Ishikawa (cell line): Measurements from ENCODE around the gene TBC1D1.

Experiments
- CEBPB ChIP-seq: IDR thresholded peaks from 2 replicates; pipeline ENCODE4 v1.6.1; 2012
- CREB1 ChIP-seq: IDR thresholded peaks from 2 replicates; pipeline ENCODE4 v1.6.1; 2012; ENCODE audit warnings: low read depth
- EGR1 ChIP-seq: IDR thresholded peaks from 2 replicates; pipeline ENCODE4 v1.6.1; 2012
- EP300 ChIP-seq: IDR thresholded peaks from 2 replicates; pipeline ENCODE4 v1.6.1; 2012; ENCODE audit warnings: borderline replicate concordance
- FOXM1 ChIP-seq: IDR thresholded peaks from 2 replicates; pipeline ENCODE4 v1.6.1; 2012; ENCODE audit warnings: low read depth, borderline replicate concordance
- MAX ChIP-seq: IDR thresholded peaks from 2 replicates; pipeline ENCODE4 v1.6.1; 2012
- RAD21 ChIP-seq: IDR thresholded peaks from 2 replicates; pipeline ENCODE4 v1.6.1; 2012; ENCODE audit warnings: low read depth
- REST ChIP-seq: IDR thresholded peaks from 2 replicates; pipeline ENCODE4 v1.6.1; 2012; ENCODE audit warnings: low read depth, mild to moderate bottlenecking
- TCF12 ChIP-seq: IDR thresholded peaks from 2 replicates; pipeline ENCODE4 v1.6.1; 2012; ENCODE audit warnings: low read depth
- TEAD4 ChIP-seq: IDR thresholded peaks from 2 replicates; pipeline ENCODE4 v1.6.1; 2012
- YY1 ChIP-seq: IDR thresholded peaks from 2 replicates; pipeline ENCODE4 v1.6.1; 2012; ENCODE audit warnings: low read depth
- ZBTB7A ChIP-seq: IDR thresholded peaks from 2 replicates; pipeline ENCODE4 v1.6.1; 2012; ENCODE audit warnings: low read depth
- TF ChIP-seq, protein P1 (sequence below): IDR thresholded peaks from 2 replicates; pipeline ENCODE4 v1.6.1; 2012

TBC1D1 gene

DNA sequence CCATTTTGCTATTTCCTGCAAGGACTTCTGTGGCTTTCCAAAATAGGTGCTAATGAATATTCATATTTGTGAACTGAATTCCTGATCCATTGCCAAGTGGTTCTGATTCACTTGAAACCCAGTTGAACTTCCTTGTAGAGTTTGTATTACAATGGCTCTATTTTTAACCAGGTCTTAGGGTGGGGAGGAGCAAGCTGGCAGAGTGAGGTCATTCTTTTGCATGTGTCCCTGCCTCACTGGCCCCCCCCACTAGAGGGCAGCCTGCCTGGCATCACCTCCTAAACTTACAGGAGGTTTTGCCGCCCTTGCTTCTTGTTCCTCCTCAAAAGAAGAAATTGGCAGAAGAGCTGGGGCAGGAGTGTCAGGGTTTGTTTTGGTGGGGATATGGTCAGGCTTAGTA, 79.8 kb downstream of the TBC1D1 start:
- peak; percentile 52; the same call in 1 of the 2 replicates for TF ChIP-seq MAX
- no peak for TF ChIP-seq REST
- no peak for TF ChIP-seq EGR1
- peak; percentile 31; the same call in 1 of the 2 replicates for TF ChIP-seq RAD21

DNA sequence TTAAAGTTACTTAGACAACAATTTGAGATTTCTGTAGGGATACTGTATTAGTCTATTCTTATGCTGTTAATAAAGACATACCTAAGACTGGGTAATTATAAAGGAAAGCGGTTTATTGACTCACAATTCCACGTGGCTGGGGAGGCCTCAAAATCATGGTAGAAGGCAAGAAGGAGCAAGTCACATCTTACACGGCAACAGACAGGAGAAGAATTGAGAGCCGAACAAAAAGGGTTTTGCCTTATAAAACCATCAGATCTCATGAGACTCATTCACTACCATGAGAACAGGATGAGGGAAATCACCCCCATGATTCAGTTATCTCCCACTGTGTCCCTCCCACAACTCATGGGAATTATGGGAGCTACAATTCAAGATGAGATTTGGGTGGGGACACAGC, 80.3 kb downstream of the TBC1D1 start:
- no peak for TF ChIP-seq ZBTB7A
- no peak for TF ChIP-seq YY1
- no peak for TF ChIP-seq FOXM1
- no peak for TF ChIP-seq MAX
- no peak for TF ChIP-seq EP300
- TF ChIP-seq CREB1, result no peak

DNA sequence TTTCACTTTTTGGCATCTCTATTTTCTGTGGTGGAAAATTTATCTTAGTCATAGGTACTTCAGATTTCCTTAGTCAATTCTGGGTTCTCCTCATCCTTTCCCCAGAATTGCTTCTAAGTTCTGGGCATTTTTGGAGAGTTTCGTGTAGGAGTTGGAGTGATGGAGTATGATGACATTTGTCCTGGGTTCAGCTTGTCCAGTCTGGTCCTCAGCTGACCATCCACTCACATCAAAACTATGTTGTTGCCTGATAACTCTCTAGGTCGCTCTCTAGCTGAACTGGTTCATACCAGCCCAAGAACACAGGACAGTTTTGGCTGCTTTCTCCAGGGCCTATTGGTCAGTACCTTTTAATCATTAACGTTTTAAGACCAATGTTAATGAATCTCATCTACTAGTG, 82.6 kb downstream of the TBC1D1 start:
- TF ChIP-seq CREB1 (no peak), YY1 (no peak)

DNA sequence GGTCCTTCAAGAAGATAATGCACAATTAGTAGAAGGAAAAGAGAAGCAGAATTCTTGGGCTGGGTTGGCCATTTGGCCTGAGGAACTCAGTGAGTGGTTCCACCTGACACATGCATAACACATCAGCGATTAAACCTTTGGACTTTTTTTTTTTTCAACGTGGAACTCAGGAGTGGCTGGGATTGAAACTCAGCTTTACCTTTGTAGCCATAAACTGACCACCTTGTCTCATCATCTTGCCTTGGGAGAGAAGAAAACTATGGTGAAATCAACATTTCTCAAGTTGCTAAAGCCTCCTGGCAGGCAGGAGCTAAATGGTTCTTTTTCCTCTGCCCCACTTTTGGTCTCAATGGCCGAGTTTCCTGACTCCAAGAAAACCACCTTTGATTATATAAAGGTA, 85.6 kb downstream of the TBC1D1 start:
- TF ChIP-seq TEAD4 (no peak), MAX (0 out of 2 replicates have a peak, but pooled peaks have one; percentile 2), CEBPB (no peak), CREB1 (no peak), ZBTB7A (no peak)

DNA sequence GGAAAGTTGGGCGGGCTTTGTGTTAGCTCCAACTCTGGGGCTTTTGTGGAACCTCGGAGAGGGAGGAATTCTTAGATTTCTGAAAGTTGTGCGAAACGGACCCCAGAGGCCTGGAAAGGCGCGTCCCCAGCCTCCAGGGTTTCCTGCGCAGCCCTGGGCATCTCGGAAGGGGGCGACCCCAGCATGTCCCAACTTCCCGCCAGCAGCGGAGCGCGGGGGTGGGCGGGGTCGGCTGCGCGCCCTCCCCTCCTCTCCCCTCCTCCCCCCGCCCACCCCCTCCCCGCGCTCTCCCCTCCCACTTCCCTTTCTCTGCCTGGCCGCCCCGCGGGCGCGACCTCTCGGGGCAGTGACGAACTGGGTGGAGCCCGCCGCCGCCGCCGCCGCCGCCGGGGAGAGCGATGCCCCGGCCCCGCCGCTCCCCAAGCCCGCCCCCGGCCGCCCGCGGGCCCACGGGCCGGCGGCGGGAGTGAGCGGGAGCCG, 86.1 kb downstream of the TBC1D1 start:
- TF ChIP-seq, protein P1, sequence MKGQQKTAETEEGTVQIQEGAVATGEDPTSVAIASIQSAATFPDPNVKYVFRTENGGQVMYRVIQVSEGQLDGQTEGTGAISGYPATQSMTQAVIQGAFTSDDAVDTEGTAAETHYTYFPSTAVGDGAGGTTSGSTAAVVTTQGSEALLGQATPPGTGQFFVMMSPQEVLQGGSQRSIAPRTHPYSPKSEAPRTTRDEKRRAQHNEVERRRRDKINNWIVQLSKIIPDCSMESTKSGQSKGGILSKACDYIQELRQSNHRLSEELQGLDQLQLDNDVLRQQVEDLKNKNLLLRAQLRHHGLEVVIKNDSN, result no peak
- TF ChIP-seq RAD21, result no peak; the same call in 1 of the 2 replicates
- TF ChIP-seq ZBTB7A, result no peak
- TF ChIP-seq TEAD4, result 0 out of 2 replicates have a peak, but pooled peaks have one; percentile 7
- no peak for TF ChIP-seq REST
- no peak for TF ChIP-seq FOXM1
- peak; percentile 23; the same call in 1 of the 2 replicates for TF ChIP-seq MAX
- TF ChIP-seq EP300, result no peak
- TF ChIP-seq EGR1, result no peak

DNA sequence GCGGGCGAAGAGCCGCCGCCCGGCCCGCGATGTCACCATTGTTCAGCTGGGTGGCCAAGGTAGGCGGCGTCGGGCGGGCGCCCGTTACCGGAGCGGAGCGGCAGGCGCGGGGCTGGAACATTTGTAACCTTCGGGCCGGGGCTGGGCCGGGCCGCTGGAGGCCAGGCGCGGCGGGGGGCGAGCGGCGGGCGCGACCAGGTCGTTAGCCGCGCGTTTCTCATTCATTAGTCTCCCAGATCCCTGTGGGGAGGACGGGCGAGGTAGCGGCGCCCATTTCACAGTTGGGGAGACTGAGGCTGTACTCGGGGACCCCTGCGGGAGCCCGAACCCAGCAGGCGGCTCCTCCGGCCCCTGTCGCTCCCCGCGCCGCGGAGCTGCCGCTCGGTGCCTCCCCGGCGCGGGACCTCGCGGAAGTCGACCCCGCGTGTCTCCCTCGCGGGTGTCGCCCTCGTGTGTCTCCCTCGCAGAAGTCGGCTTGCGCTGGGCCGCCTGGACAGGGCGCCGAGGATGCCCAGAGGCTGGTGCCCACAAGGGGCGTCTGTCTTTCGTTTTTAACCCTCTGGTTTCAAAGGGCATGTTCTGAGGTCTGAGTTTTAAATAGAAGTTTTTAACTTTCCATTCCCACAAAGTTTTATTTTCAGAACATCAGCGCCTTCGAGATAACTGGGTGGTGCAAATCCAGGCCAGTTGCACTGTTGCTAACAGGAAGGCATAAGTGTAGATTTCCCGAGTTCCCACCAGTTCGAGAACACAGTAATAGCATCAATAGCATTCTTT, 86.8 kb downstream of the TBC1D1 start:
- TF ChIP-seq EP300 (no peak), RAD21 (peak; percentile 15; the same call in 1 of the 2 replicates), MAX (peak; percentile 83)

- TF ChIP-seq ZBTB7A (no peak), CREB1 (no peak), TCF12 (no peak), TEAD4 (no peak), EGR1 (no peak)
- TF ChIP-seq, protein P1, result no peak
These were observed 87.5 kb downstream of the TBC1D1 start for GRCh38 chr4:37978248-37978924.
